WTC11 (cell line): ENCODE results near the gene SNU13. TPM values are rescaled to one million over a fixed set of nuclear protein-coding genes. Genes with fewer than 3 reads are reported as not detected.

Source experiments
- ATAC-seq: fragments of 200-7000 bp; cut with Tn5 transposase; 2 replicates; pipeline ENCODE4 v1.10.0; 2021; ENCODE audit warnings: mild to moderate bottlenecking, moderate library complexity
- CTCF ChIA-PET: fragments of 300-600 bp; sonication (Branson Sonifier 250); formaldehyde crosslinking; loops from one replicate; lab custom pipeline; 2021; ENCODE audit warnings: antibody characterized with exemption; lab: Charles Lee
- POLR2A ChIA-PET: fragments of 350-600 bp; sonication (Branson Sonifier 250); formaldehyde crosslinking; loops from one replicate; lab custom pipeline; 2021; ENCODE audit warnings: antibody characterized with exemption; lab: Charles Lee
- DNase-seq: peaks from one replicate; pipeline ENCODE4 v3.0.0; 2021; ENCODE audit warnings: low spot score
- H3K27ac Mint-ChIP-seq: 2 replicates; pipeline ENCODE4 v1.8.0; 2021; ENCODE audit warnings: mixed read lengths
- H3K27me3 Mint-ChIP-seq: 2 replicates; pipeline ENCODE4 v1.8.0; 2021; ENCODE audit warnings: low read depth, mild to moderate bottlenecking, moderate library complexity, mixed read lengths
- H3K36me3 Mint-ChIP-seq: 2 replicates; pipeline ENCODE4 v1.8.0; 2021; ENCODE audit warnings: mixed read lengths
- H3K4me1 Mint-ChIP-seq: 2 replicates; pipeline ENCODE4 v1.8.0; 2022; ENCODE audit warnings: mixed read lengths
- H3K4me3 Mint-ChIP-seq: 2 replicates; pipeline ENCODE4 v1.8.0; 2021; ENCODE audit warnings: mild to moderate bottlenecking, moderate library complexity, mixed read lengths
- H3K9me3 Mint-ChIP-seq: 2 replicates; pipeline ENCODE4 v1.8.0; 2021; ENCODE audit warnings: mixed read lengths
- ARID4B ChIP-seq: sonication (generic); formaldehyde crosslinking; IDR thresholded peaks from 2 replicates; pipeline ENCODE4 v1.8.0; 2023; ENCODE audit warnings: missing genetic modification reagents, mild to moderate bottlenecking, borderline replicate concordance
- ATF1 ChIP-seq: sonication (generic); formaldehyde crosslinking; IDR thresholded peaks from 2 replicates; pipeline ENCODE4 v1.8.1; 2023; ENCODE audit warnings: mild to moderate bottlenecking, moderate library complexity, missing genetic modification reagents
- E2F5 ChIP-seq: sonication (generic); formaldehyde crosslinking; IDR thresholded peaks from 2 replicates; pipeline ENCODE4 v1.8.1; 2022; ENCODE audit warnings: mild to moderate bottlenecking, moderate library complexity, missing genetic modification reagents
- ELF4 ChIP-seq: sonication (generic); formaldehyde crosslinking; IDR thresholded peaks from 2 replicates; pipeline ENCODE4 v1.8.1; 2022; ENCODE audit warnings: low read depth, mild to moderate bottlenecking, moderate library complexity, missing genetic modification reagents
- FOXJ3 ChIP-seq: sonication (generic); formaldehyde crosslinking; IDR thresholded peaks from 2 replicates; pipeline ENCODE4 v1.9.0; 2021; ENCODE audit warnings: missing genetic modification reagents, mild to moderate bottlenecking, borderline replicate concordance
- GTF2I ChIP-seq: fragments of 250-450 bp; sonication (Bioruptor Pico); conservative IDR thresholded peaks from 2 replicates; pipeline ENCODE4 v1.4.0; 2021; ENCODE audit warnings: mild to moderate bottlenecking
- HMGXB4 ChIP-seq: sonication (generic); formaldehyde crosslinking; IDR thresholded peaks from 2 replicates; pipeline ENCODE4 v1.8.1; 2023; ENCODE audit warnings: mild to moderate bottlenecking, moderate library complexity, missing genetic modification reagents
- IRF1 ChIP-seq: sonication (generic); formaldehyde crosslinking; IDR thresholded peaks from 2 replicates; pipeline ENCODE4 v1.8.0; 2023; ENCODE audit warnings: missing genetic modification reagents
- JAZF1 ChIP-seq: fragments of 250-450 bp; sonication (Bioruptor Pico); IDR thresholded peaks from 2 replicates; pipeline ENCODE4 v1.9.0; 2021; ENCODE audit warnings: moderate library complexity, mild to moderate bottlenecking, inconsistent platforms
- JUN ChIP-seq: sonication (generic); formaldehyde crosslinking; IDR thresholded peaks from 2 replicates; pipeline ENCODE4 v1.8.0; 2023; ENCODE audit warnings: mild to moderate bottlenecking, missing genetic modification reagents
- MLX ChIP-seq: sonication (generic); formaldehyde crosslinking; IDR thresholded peaks from 2 replicates; pipeline ENCODE4 v1.8.1; 2023; ENCODE audit warnings: mild to moderate bottlenecking, missing genetic modification reagents, moderate library complexity
- NR3C1 ChIP-seq: sonication (generic); formaldehyde crosslinking; conservative IDR thresholded peaks from 2 replicates; pipeline ENCODE4 v1.8.1; 2023; ENCODE audit warnings: low read depth, mild to moderate bottlenecking, missing genetic modification reagents
- RORB ChIP-seq: fragments of 250-450 bp; sonication (Bioruptor Pico); IDR thresholded peaks from 2 replicates; pipeline ENCODE4 v1.9.0; 2021; ENCODE audit warnings: mild to moderate bottlenecking
- SMAD3 ChIP-seq: sonication (generic); formaldehyde crosslinking; IDR thresholded peaks from 2 replicates; pipeline ENCODE4 v1.8.0; 2022; ENCODE audit warnings: missing genetic modification reagents, mild to moderate bottlenecking, borderline replicate concordance
- USF1 ChIP-seq: sonication (generic); formaldehyde crosslinking; IDR thresholded peaks from 2 replicates; pipeline ENCODE4 v1.8.0; 2022; ENCODE audit warnings: mild to moderate bottlenecking, missing genetic modification reagents
- ZBTB21 ChIP-seq: sonication (generic); formaldehyde crosslinking; IDR thresholded peaks from 2 replicates; pipeline ENCODE4 v1.8.1; 2023; ENCODE audit warnings: mild to moderate bottlenecking, missing genetic modification reagents, borderline replicate concordance
- total RNA-seq: library from RNA; stranded (reverse); gene quantifications from 3 replicates; pipeline ENCODE4 v1.2.3, GENCODE V29; 2021

The SNU13 gene
- total RNA-seq, 1 experiment from 2014 or later, result 207 TPM

- no peak for TF ChIP-seq ZBTB21 (CRISPR knock-in tag)
- no peak for TF ChIP-seq E2F5
- TF ChIP-seq HMGXB4, result no peak
- TF ChIP-seq JAZF1 (CRISPR knock-in tag), result no peak
- TF ChIP-seq ELF4 (CRISPR knock-in tag), result no peak
- TF ChIP-seq ATF1 (CRISPR knock-in tag), result no peak
- no peak for TF ChIP-seq MLX (CRISPR knock-in tag)
Measured at GRCh38 chr22:41642331-41643110, 46.1 kb downstream of the SNU13 start (continued).

GRCh38 chr22:41641854-41642253 is 46.8 kb downstream of the SNU13 start:
- H3K36me3 Mint-ChIP-seq, result peaks cover 70% of the 10 kb centered on the region
- H3K27me3 Mint-ChIP-seq, result no peaks in the 10 kb centered on the region
- H3K9me3 Mint-ChIP-seq, result no peaks in the 10 kb centered on the region
- ATAC-seq (no peak), DNase-seq (no peak)
- H3K27ac Mint-ChIP-seq, result no peak overlapping the region
- no peak overlapping the region for H3K4me3 Mint-ChIP-seq
- no peaks in the 10 kb centered on the region for H3K4me1 Mint-ChIP-seq
- TF ChIP-seq RORB (CRISPR knock-in tag) (no peak), ARID4B (CRISPR knock-in tag) (no peak), GTF2I (CRISPR knock-in tag) (no peak), FOXJ3 (no peak), USF1 (CRISPR knock-in tag) (no peak), IRF1 (CRISPR knock-in tag) (no peak)
- CTCF ChIA-PET, result no interaction called here
- POLR2A ChIA-PET, result no interaction called here

GRCh38 chr22:41638748-41639147 is 49.9 kb downstream of the SNU13 start:
- Mint-ChIP-seq H3K27me3 (no peaks in the 10 kb centered on the region), H3K27ac (no peak overlapping the region), H3K9me3 (no peaks in the 10 kb centered on the region), H3K36me3 (peaks cover 83% of the 10 kb centered on the region), H3K4me1 (no peaks in the 10 kb centered on the region), H3K4me3 (no peak overlapping the region)
- POLR2A ChIA-PET, result interaction anchor here (0.6 kb wide), 2 partner anchors 30 to 50 kb away, joined by 4 to 5 read pairs; partner anchors contain the start of gene SNU13
- CTCF ChIA-PET, result interaction anchor here (1.8 kb wide), 1 partner anchor 28 kb away, joined by 9 read pairs; no protein-coding TSS in a partner anchor
- no peak for ATAC-seq
- no peak for DNase-seq
- no peak for TF ChIP-seq NR3C1 (CRISPR knock-in tag)
- TF ChIP-seq JAZF1 (CRISPR knock-in tag), result no peak
- no peak for TF ChIP-seq JUN (CRISPR knock-in tag)
- TF ChIP-seq SMAD3 (CRISPR knock-in tag), result no peak
